HUES64 (cell line): ENCODE results near the gene GHITM.
"Not testable (repeated sequence)": the region's sequence is repeated elsewhere in the genome, so short reads cannot be mapped to it uniquely, and the experiment has no call there.

Experiments
- H3K27ac ChIP-seq: 2 replicates; pipeline ENCODE4 v1.7.0; 2013; ENCODE audit warnings: low read depth, low read length, inconsistent platforms
- H3K27me3 ChIP-seq: 2 replicates; pipeline ENCODE4 v1.6.1; 2013; ENCODE audit warnings: mild to moderate bottlenecking, low read length; ENCODE audit not compliant: insufficient read depth
- H3K36me3 ChIP-seq: 2 replicates; pipeline ENCODE4 v1.6.1; 2013; ENCODE audit warnings: mild to moderate bottlenecking, low read length; ENCODE audit not compliant: insufficient read depth
- H3K4me1 ChIP-seq: 2 replicates; pipeline ENCODE4 v1.6.1; 2013; ENCODE audit warnings: mild to moderate bottlenecking, low read length, moderate library complexity; ENCODE audit not compliant: insufficient read depth
- H3K4me3 ChIP-seq: 2 replicates; pipeline ENCODE4 v1.5.1; 2013; ENCODE audit warnings: mild to moderate bottlenecking, low read length, moderate library complexity
- H3K9ac ChIP-seq: 2 replicates; pipeline ENCODE4 v1.6.1; 2013; ENCODE audit warnings: mild to moderate bottlenecking, low read depth, low read length
- H3K9me3 ChIP-seq: 2 replicates; pipeline ENCODE4 v1.6.1; 2013; ENCODE audit warnings: low read depth, low read length; ENCODE audit not compliant: insufficient read depth
- WGBS: fragments of 150-250, 120-280 bp; methylation state at CpG from one replicate; pipeline ENCODE4 v1.1.7; 2013; ENCODE audit warnings: missing lambda C conversion rate; 5-methylcytosine and 5-hydroxymethylcytosine counted together

The GHITM gene

GRCh38 chr10:84176836-84177474 lies 37.6 kb downstream of the GHITM start:
- no peaks in the 10 kb centered on the region for H3K4me1 ChIP-seq
- 89% methylated on average over 4 of the region's 4 CpGs for WGBS

GRCh38 chr10:84177541-84178141 lies 38.3 kb downstream of the GHITM start:
- Histone ChIP-seq H3K27me3 (no peaks in the 10 kb centered on the region), H3K9me3 (0 out of 2 replicates have a peak, but pooled peaks cover 3% of the 10 kb centered on the region), H3K4me3 (no peak overlapping the region)

More at GRCh38 chr10:84176836-84177474, 37.6 kb downstream of the GHITM start:
- Histone ChIP-seq H3K9ac (no peak overlapping the region), H3K27me3 (no peaks in the 10 kb centered on the region), H3K36me3 (no peaks in the 10 kb centered on the region), H3K27ac (no peak overlapping the region), H3K9me3 (0 out of 2 replicates have a peak, but pooled peaks cover 3% of the 10 kb centered on the region), H3K4me3 (no peak overlapping the region)

GRCh38 chr10:84178160-84178609 lies 38.9 kb downstream of the GHITM start:
- Histone ChIP-seq H3K27me3 (no peaks in the 10 kb centered on the region), H3K4me3 (no peak overlapping the region), H3K4me1 (no peaks in the 10 kb centered on the region), H3K9me3 (0 out of 2 replicates have a peak, but pooled peaks cover 3% of the 10 kb centered on the region), H3K27ac (no peak overlapping the region), H3K9ac (no peak overlapping the region), H3K36me3 (no peaks in the 10 kb centered on the region)
- WGBS, result 94% methylated on average over 3 of the region's 3 CpGs

More at GRCh38 chr10:84177541-84178141, 38.3 kb downstream of the GHITM start:
- H3K9ac ChIP-seq, result no peak overlapping the region
- no peak overlapping the region for H3K27ac ChIP-seq
- H3K36me3 ChIP-seq, result no peaks in the 10 kb centered on the region
- no peaks in the 10 kb centered on the region for H3K4me1 ChIP-seq
- WGBS, result 84% methylated on average over 7 of the region's 8 CpGs

GRCh38 chr10:84179059-84179710 lies 39.9 kb downstream of the GHITM start:
- no peaks in the 10 kb centered on the region for H3K36me3 ChIP-seq
- no peaks in the 10 kb centered on the region for H3K4me1 ChIP-seq
- H3K27me3 ChIP-seq, result no peaks in the 10 kb centered on the region
- H3K27ac ChIP-seq, result no peak overlapping the region
- no peak overlapping the region for H3K9ac ChIP-seq
- H3K4me3 ChIP-seq, result no peak overlapping the region
- H3K9me3 ChIP-seq, result 0 out of 2 replicates have a peak, but pooled peaks cover 3% of the 10 kb centered on the region
- 82% methylated on average over 12 of the region's 12 CpGs for WGBS

GRCh38 chr10:84180386-84180785 lies 41.1 kb downstream of the GHITM start:
- 94% methylated on average over 19 of the region's 22 CpGs for WGBS
- not testable (repeated sequence) for H3K27me3 ChIP-seq, H3K36me3 ChIP-seq, H3K9ac ChIP-seq, H3K27ac ChIP-seq, H3K4me1 ChIP-seq, H3K9me3 ChIP-seq, H3K4me3 ChIP-seq

- WGBS, result 95% methylated on average over 5 of the region's 5 CpGs
- Histone ChIP-seq H3K4me3 (no peak overlapping the region), H3K4me1 (no peaks in the 10 kb centered on the region), H3K27me3 (no peaks in the 10 kb centered on the region), H3K9me3 (0 out of 2 replicates have a peak, but pooled peaks cover 3% of the 10 kb centered on the region), H3K9ac (no peak overlapping the region), H3K36me3 (no peaks in the 10 kb centered on the region), H3K27ac (no peak overlapping the region)
Observed at GRCh38 chr10:84181631-84182030, 42.3 kb downstream of the GHITM start.

- Histone ChIP-seq H3K36me3 (no peaks in the 10 kb centered on the region), H3K4me1 (no peaks in the 10 kb centered on the region), H3K27ac (no peak overlapping the region), H3K9me3 (0 out of 2 replicates have a peak, but pooled peaks cover 3% of the 10 kb centered on the region), H3K4me3 (no peak overlapping the region), H3K27me3 (no peaks in the 10 kb centered on the region), H3K9ac (no peak overlapping the region)
- WGBS, result 83% methylated on average over 4 of the region's 4 CpGs
Observed at GRCh38 chr10:84184517-84184916, 45.2 kb downstream of the GHITM start.

- H3K4me3 ChIP-seq, result no peak overlapping the region
- 0 out of 2 replicates have a peak, but pooled peaks cover 3% of the 10 kb centered on the region for H3K9me3 ChIP-seq
- WGBS, result 85% methylated on average over 11 of the region's 11 CpGs
- H3K27me3 ChIP-seq, result no peaks in the 10 kb centered on the region
- no peaks in the 10 kb centered on the region for H3K4me1 ChIP-seq
- no peaks in the 10 kb centered on the region for H3K36me3 ChIP-seq
- no peak overlapping the region for H3K9ac ChIP-seq
- H3K27ac ChIP-seq, result no peak overlapping the region
Observed at GRCh38 chr10:84185526-84186175, 46.3 kb downstream of the GHITM start.

GRCh38 chr10:84188815-84189214 lies 49.5 kb downstream of the GHITM start:
- Histone ChIP-seq H3K9me3 (no peaks in the 10 kb centered on the region), H3K4me1 (no peaks in the 10 kb centered on the region), H3K9ac (no peak overlapping the region), H3K36me3 (no peaks in the 10 kb centered on the region), H3K27me3 (peaks cover 22% of the 10 kb centered on the region), H3K27ac (no peak overlapping the region), H3K4me3 (no peak overlapping the region)
- 87% methylated on average over 3 of the region's 3 CpGs for WGBS

GRCh38 chr10:84190621-84191020 lies 51.3 kb downstream of the GHITM start:
- H3K4me3 ChIP-seq, result no peak overlapping the region
- 95% methylated on average over 3 of the region's 3 CpGs for WGBS
- no peak overlapping the region for H3K27ac ChIP-seq
- no peak overlapping the region for H3K9ac ChIP-seq
- no peaks in the 10 kb centered on the region for H3K9me3 ChIP-seq
- peaks cover 40% of the 10 kb centered on the region for H3K27me3 ChIP-seq
- H3K4me1 ChIP-seq, result 0 out of 2 replicates have a peak, but pooled peaks cover 4% of the 10 kb centered on the region
- no peaks in the 10 kb centered on the region for H3K36me3 ChIP-seq

GRCh38 chr10:84191106-84191505 lies 51.8 kb downstream of the GHITM start:
- H3K4me3 ChIP-seq, result no peak overlapping the region
- 91% methylated on average over 5 of the region's 5 CpGs for WGBS
- no peak overlapping the region for H3K27ac ChIP-seq
- no peaks in the 10 kb centered on the region for H3K36me3 ChIP-seq
- no peak overlapping the region for H3K9ac ChIP-seq
- peaks cover 45% of the 10 kb centered on the region for H3K27me3 ChIP-seq
- 0 out of 2 replicates have a peak, but pooled peaks cover 4% of the 10 kb centered on the region for H3K4me1 ChIP-seq
- H3K9me3 ChIP-seq, result no peaks in the 10 kb centered on the region
